Progenitor cell of endocrine pancreas (in vitro differentiated cells): ENCODE data around the gene PDHX. TPM values are rescaled to one million over a fixed set of nuclear protein-coding genes. Genes with fewer than 3 reads are reported as not detected.

ENCODE experiments used
- DNase-seq: peaks from one replicate; pipeline ENCODE4 v3.0.0; 2021; ENCODE audit warnings: low spot score; ENCODE audit not compliant: unreplicated experiment
- H3K27ac Mint-ChIP-seq: 2 replicates; pipeline ENCODE4 v1.8.0; 2021; ENCODE audit warnings: mild to moderate bottlenecking, moderate library complexity, mixed read lengths
- H3K27me3 Mint-ChIP-seq: 2 replicates; pipeline ENCODE4 v1.8.0; 2021; ENCODE audit warnings: mixed read lengths
- H3K36me3 Mint-ChIP-seq: 2 replicates; pipeline ENCODE4 v1.8.0; 2022; ENCODE audit warnings: mixed read lengths; ENCODE audit not compliant: insufficient read depth
- H3K4me1 Mint-ChIP-seq: 2 replicates; pipeline ENCODE4 v1.8.0; 2021; ENCODE audit warnings: low read depth, mixed read lengths
- H3K4me3 Mint-ChIP-seq: 2 replicates; pipeline ENCODE4 v1.8.0; 2021; ENCODE audit warnings: low read depth, mild to moderate bottlenecking, moderate library complexity, mixed read lengths
- H3K9me3 Mint-ChIP-seq: 2 replicates; pipeline ENCODE4 v1.8.0; 2021; ENCODE audit warnings: low read depth, mixed read lengths
- CTCF ChIP-seq: fragments of 200-600 bp; sonication (generic); IDR thresholded peaks from one replicate; pipeline ENCODE4 v1.5.0; 2021; ENCODE audit warnings: antibody characterized with exemption, mild to moderate bottlenecking; ENCODE audit not compliant: unreplicated experiment
- total RNA-seq: library from RNA; stranded (reverse); gene quantifications from 2 replicates; pipeline ENCODE4 v1.2.1, GENCODE V29; 2021

Gene PDHX
- total RNA-seq, 1 donor from 2014 or later = 39.9 TPM

DNA sequence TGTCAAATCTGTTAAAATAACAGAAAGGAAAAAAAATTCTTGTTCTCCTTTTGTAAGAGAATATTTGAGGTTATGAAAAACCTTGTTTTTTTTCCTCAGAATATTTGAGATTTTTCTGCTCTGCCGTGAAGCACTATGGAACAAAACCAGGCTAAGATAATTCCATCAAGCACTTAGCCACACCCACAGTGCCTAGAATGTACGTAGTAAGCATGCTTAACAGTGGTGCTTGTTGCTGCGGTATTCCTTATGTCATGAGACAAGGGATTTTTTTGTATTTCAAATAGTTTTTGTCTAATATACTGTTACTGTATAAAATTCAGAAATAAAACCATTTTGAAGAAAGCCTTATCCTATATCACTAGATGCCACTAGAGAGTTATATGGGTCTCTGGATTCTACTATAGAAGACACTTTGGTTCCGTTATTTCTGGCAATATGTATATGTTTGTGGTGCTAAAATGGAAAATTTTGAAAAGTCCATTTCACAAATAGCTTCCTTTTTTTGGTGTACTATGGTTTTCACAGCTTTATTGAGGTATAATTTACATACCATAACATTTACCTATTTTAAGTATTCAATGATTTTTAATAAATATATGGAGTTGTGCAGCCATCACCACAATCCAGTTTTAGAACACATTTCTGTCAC lies 23.7 kb downstream of the PDHX start:
- H3K4me3 Mint-ChIP-seq = no peak overlapping the region
- no peaks in the 10 kb centered on the region for H3K27me3 Mint-ChIP-seq
- H3K4me1 Mint-ChIP-seq = no peaks in the 10 kb centered on the region
- TF ChIP-seq CTCF = no peak
- peaks cover 5% of the 10 kb centered on the region for H3K9me3 Mint-ChIP-seq
- H3K36me3 Mint-ChIP-seq = peaks cover 11% of the 10 kb centered on the region
- no peak for DNase-seq
- no peak overlapping the region for H3K27ac Mint-ChIP-seq

- Mint-ChIP-seq H3K4me3 (no peak overlapping the region), H3K4me1 (no peaks in the 10 kb centered on the region), H3K36me3 (peaks cover 7% of the 10 kb centered on the region), H3K27ac (no peak overlapping the region), H3K27me3 (no peaks in the 10 kb centered on the region), H3K9me3 (peaks cover 5% of the 10 kb centered on the region)
- no peak for TF ChIP-seq CTCF
- DNase-seq = no peak
Observed at GRCh38 chr11:34941688-34942087, 25.3 kb downstream of the PDHX start.

GRCh38 chr11:34944692-34945091 lies 28.3 kb downstream of the PDHX start:
- no peak for TF ChIP-seq CTCF
- DNase-seq = no peak
- H3K27ac Mint-ChIP-seq = no peak overlapping the region
- H3K27me3 Mint-ChIP-seq = no peaks in the 10 kb centered on the region
- H3K4me1 Mint-ChIP-seq = no peaks in the 10 kb centered on the region
- H3K36me3 Mint-ChIP-seq = peaks cover 12% of the 10 kb centered on the region
- peaks cover 5% of the 10 kb centered on the region for H3K9me3 Mint-ChIP-seq
- no peak overlapping the region for H3K4me3 Mint-ChIP-seq

DNA sequence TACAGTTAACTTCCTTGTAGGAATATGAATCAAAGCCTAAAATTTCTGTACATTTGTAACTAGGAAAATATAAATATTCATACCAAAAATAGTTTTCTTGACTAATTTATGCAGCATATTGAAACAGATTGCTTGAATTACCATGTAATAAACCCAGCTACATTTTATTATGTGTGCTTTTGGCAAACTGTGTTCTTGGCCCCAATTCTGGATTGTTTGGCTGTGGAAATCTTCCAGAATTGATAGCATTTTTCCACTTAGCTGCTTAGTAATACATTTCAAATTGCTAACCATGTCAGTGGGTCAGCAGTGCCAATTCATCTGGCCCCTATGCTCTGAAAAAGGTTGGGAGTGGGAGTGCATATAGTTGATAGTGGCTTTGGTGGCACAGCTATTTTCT lies 32.3 kb downstream of the PDHX start:
- Mint-ChIP-seq H3K9me3 (peaks cover 6% of the 10 kb centered on the region), H3K4me3 (no peak overlapping the region), H3K4me1 (no peaks in the 10 kb centered on the region), H3K27ac (no peak overlapping the region), H3K27me3 (no peaks in the 10 kb centered on the region), H3K36me3 (peaks cover 18% of the 10 kb centered on the region)
- no peak for TF ChIP-seq CTCF
- DNase-seq = no peak

DNA sequence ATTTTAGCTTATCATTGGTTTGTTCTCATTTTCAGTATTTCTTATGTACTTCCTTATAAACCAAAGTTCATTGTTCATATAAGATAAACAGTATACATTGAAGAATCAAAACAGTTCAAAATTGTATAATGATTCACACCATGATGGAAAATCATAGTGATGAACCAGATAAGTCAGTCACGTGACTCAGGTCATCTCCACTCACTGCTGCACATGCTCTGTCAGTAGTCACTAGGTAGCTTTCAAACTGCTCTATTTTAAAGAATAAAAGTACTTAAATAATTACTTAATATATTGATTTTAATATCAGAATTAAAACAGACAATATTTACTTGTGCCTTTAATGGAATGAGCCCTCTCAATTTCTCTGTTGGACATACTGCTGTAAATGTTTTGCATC lies 37.5 kb downstream of the PDHX start:
- peaks cover 7% of the 10 kb centered on the region for H3K4me1 Mint-ChIP-seq
- no peaks in the 10 kb centered on the region for H3K27me3 Mint-ChIP-seq
- peaks cover 18% of the 10 kb centered on the region for H3K36me3 Mint-ChIP-seq
- DNase-seq = no peak
- peaks cover 3% of the 10 kb centered on the region for H3K9me3 Mint-ChIP-seq
- no peak for TF ChIP-seq CTCF
- no peak overlapping the region for H3K27ac Mint-ChIP-seq
- no peak overlapping the region for H3K4me3 Mint-ChIP-seq
